ENCODE data around the gene SLC10A3. TPM values are rescaled to one million over a fixed set of nuclear protein-coding genes. Genes with fewer than 3 reads are reported as not detected.

SLC10A3 gene
- total RNA-seq (2021), result 38.3 and 54.9 TPM in 2 replicates
- Bru-seq, nascent RNA, result percentile 63 among the genes with signal in this experiment
- percentile 75 among the genes with signal in this experiment for BruChase-seq, experiment 1, labeled RNA remaining after a 2-hour chase
- percentile 95 among the genes with signal in this experiment for BruChase-seq, experiment 2, labeled RNA remaining after a 6-hour chase
- long read RNA-seq, transcript SLC10A3-204 (3 exons, 1,862 nt), result minor isoform, 12 of 165 reads
- long read RNA-seq, transcript SLC10A3-201 (2 exons, 2,161 nt), result major isoform, 114 of 165 reads
- long read RNA-seq, partial matches to known transcripts, result 9 of 165 reads
- long read RNA-seq, other reads (novel, unspliced or antisense), result 27 of 165 reads

- ChIA-PET POLR2A (ENCODE audit: unreplicated experiment) (interaction anchor here (0.6 to 1.9 kb wide), 18 partner anchors 9 to 533 kb away, joined by 3 to 14 read pairs (median 5); partner anchors contain the start of gene FAM3A), CTCF (interaction anchor here (0.6 to 1.2 kb wide), 3 partner anchors 42 to 736 kb away, joined by 3 to 8 read pairs (median 4); partner anchors contain the start of gene FLNA)
- H3K4me2 ChIP-seq, result peak within 1 kb of the TSS; percentile 91
- peaks cover 14% of the 10 kb centered on the region; the same call in 1 of the 2 replicates for H3K4me1 ChIP-seq (replicated peaks; ENCODE audit: insufficient read depth)
- no peaks in the 10 kb centered on the region for H4K20me1 ChIP-seq (ENCODE audit: insufficient read depth)
- H3K27me3 ChIP-seq (ENCODE audit: insufficient read depth, low read depth), result no peaks in the 10 kb centered on the region
- peak; percentile 87 to 97 for DNase-seq
- H3K36me3 ChIP-seq (ENCODE audit: low read depth), result no peaks in the 10 kb centered on the region
- H3F3A ChIP-seq (ENCODE audit: insufficient read depth, low read depth), result peaks cover 9% of the 10 kb centered on the region; the same call in 1 of the 2 replicates
- TF ChIP-seq CTCF (conservative IDR thresholded peaks at IDR 0.05) (no peak), EZH2 (IDR thresholded peaks at IDR 0.05; ENCODE audit: low read depth) (no peak)
- H3K4me3 ChIP-seq, result peak within 1 kb of the TSS; percentile 66
- H3K27ac ChIP-seq, result peak within 1 kb of the TSS; percentile 68
- H3K9me3 ChIP-seq (ENCODE audit: insufficient read depth, low read depth), result no peaks in the 10 kb centered on the region
- peaks cover 2% of the 10 kb centered on the region for H3K79me2 ChIP-seq (ENCODE audit: low read depth)
- no peaks in the 10 kb centered on the region for H3K9me2 ChIP-seq (ENCODE audit: insufficient read depth)
- peak within 1 kb of the TSS; percentile 86 for H2AFZ ChIP-seq
- intact Hi-C loops (cut with micrococcal nuclease; ENCODE audit: unreplicated experiment), result loop anchor here (1.0 to 2.0 kb wide), 3 partner anchors 26 to 82 kb away; partner anchors contain the start of genes DNASE1L1 and FAM3A
- no TSS peak for BruUV-seq (replicated peaks)
Measured at GRCh38 chrX:154490414-154491083, at the start of gene SLC10A3. Gene SLC10A3 (minus strand): TSS chrX:154490629. CDS start chrX:154488940, 1,689 bp downstream.

- H3K4me1 ChIP-seq (replicated peaks; ENCODE audit: insufficient read depth), result peaks cover 58% of the 10 kb centered on the region
- H3K9me2 ChIP-seq (ENCODE audit: insufficient read depth), result no peaks in the 10 kb centered on the region
- TF ChIP-seq EZH2 (IDR thresholded peaks at IDR 0.05; ENCODE audit: low read depth), result no peak
- TF ChIP-seq CTCF (conservative IDR thresholded peaks at IDR 0.05), result no peak
- H3K79me2 ChIP-seq (ENCODE audit: low read depth), result peaks cover 80% of the 10 kb centered on the region
- peaks cover 94% of the 10 kb centered on the region for H3F3A ChIP-seq (ENCODE audit: insufficient read depth, low read depth)
- no peak overlapping the region for H2AFZ ChIP-seq
- intact Hi-C loops (cut with micrococcal nuclease; ENCODE audit: unreplicated experiment), result no loop called here
- H3K36me3 ChIP-seq (ENCODE audit: low read depth), result peaks cover 35% of the 10 kb centered on the region
- ChIA-PET CTCF (no interaction called here), POLR2A (ENCODE audit: unreplicated experiment) (interaction anchor here (0.7 kb wide), 1 partner anchor 165 kb away, joined by 4 read pairs; no protein-coding TSS in a partner anchor)
- no TSS peak for BruUV-seq (replicated peaks)
- peaks cover 14% of the 10 kb centered on the region for H4K20me1 ChIP-seq (ENCODE audit: insufficient read depth)
- no peak for DNase-seq
- peak overlapping the region; percentile 99 for H3K4me2 ChIP-seq
- H3K4me3 ChIP-seq, result no peak overlapping the region
- H3K27ac ChIP-seq, result peak overlapping the region; percentile 100; the same call in 1 of the 2 replicates
- H3K9me3 ChIP-seq (ENCODE audit: insufficient read depth, low read depth), result no peaks in the 10 kb centered on the region
- no peaks in the 10 kb centered on the region for H3K27me3 ChIP-seq (ENCODE audit: insufficient read depth, low read depth)
Measured at GRCh38 chrX:154539077-154539476, 48.6 kb upstream of the SLC10A3 start.

GRCh38 chrX:154535892-154536291 lies 45.5 kb upstream of the SLC10A3 start:
- ChIA-PET CTCF (interaction anchor here (2.2 kb wide), 1 partner anchor 162 kb away, joined by 9 read pairs; no protein-coding TSS in a partner anchor), POLR2A (ENCODE audit: unreplicated experiment) (no interaction called here)
- Histone ChIP-seq H4K20me1 (ENCODE audit: insufficient read depth) (peaks cover 14% of the 10 kb centered on the region), H3K79me2 (ENCODE audit: low read depth) (peaks cover 66% of the 10 kb centered on the region), H3K4me3 (no peak overlapping the region), H3K9me2 (ENCODE audit: insufficient read depth) (no peaks in the 10 kb centered on the region), H3K9me3 (ENCODE audit: insufficient read depth, low read depth) (no peaks in the 10 kb centered on the region), H3K4me1 (replicated peaks; ENCODE audit: insufficient read depth) (peaks cover 35% of the 10 kb centered on the region), H3K36me3 (ENCODE audit: low read depth) (peaks cover 28% of the 10 kb centered on the region; the same call in 1 of the 2 replicates), H3K4me2 (no peak overlapping the region), H2AFZ (no peak overlapping the region), H3K27me3 (ENCODE audit: insufficient read depth, low read depth) (no peaks in the 10 kb centered on the region), H3F3A (ENCODE audit: insufficient read depth, low read depth) (peaks cover 88% of the 10 kb centered on the region), H3K27ac (no peak overlapping the region)
- TF ChIP-seq CTCF (conservative IDR thresholded peaks at IDR 0.05), result no peak
- no peak for TF ChIP-seq EZH2 (IDR thresholded peaks at IDR 0.05; ENCODE audit: low read depth)
- intact Hi-C loops (cut with micrococcal nuclease; ENCODE audit: unreplicated experiment), result no loop called here
- BruUV-seq (replicated peaks), result no TSS peak
- DNase-seq, result no peak
